ENCODE data around the gene ALLC. TPM values are rescaled to one million over a fixed set of nuclear protein-coding genes. Genes with fewer than 3 reads are reported as not detected.

The ALLC gene
- total and polyA plus RNA-seq, 2 experiments from 2014 or later = not detected

DNA sequence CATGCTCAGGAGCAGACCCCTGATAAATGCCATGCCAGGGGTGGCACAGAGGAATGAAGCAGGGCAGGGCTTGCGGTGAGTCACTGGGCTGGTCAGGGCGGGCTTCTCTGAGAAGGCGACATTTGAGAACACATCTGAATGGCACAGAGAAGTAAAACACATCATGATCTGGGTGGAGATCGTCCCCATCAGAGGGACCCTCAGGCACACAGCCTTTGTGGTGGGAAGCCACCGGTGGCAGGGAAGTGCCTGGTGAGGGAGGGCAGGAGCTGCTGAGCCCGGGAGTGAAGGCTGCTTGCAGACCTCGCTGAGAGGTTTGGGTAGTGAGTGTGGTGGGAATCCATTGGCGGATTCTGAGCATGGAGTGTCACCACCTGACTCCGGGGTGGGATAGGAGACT, 89.8 kb downstream of the ALLC start:
- H3K9me2 ChIP-seq (ENCODE audit: insufficient read depth) = no peaks in the 10 kb centered on the region
- no peak overlapping the region for H3K4me3 Mint-ChIP-seq
- H3K9me3 Mint-ChIP-seq = peaks cover 79% of the 10 kb centered on the region
- H3K27me3 Mint-ChIP-seq (ENCODE audit: insufficient read depth, low read depth, poor library complexity) = peaks cover 3% of the 10 kb centered on the region
- H3K27ac Mint-ChIP-seq = no peak overlapping the region
- H3K4me2 ChIP-seq = no peak overlapping the region
- DNase-seq (ENCODE audit: low spot score) = no peak
- no peaks in the 10 kb centered on the region for H3K4me1 ChIP-seq (ENCODE audit: insufficient read depth)
- no peaks in the 10 kb centered on the region for H3F3A ChIP-seq (replicated peaks; ENCODE audit: low read depth)
- H3K27ac ChIP-seq (ENCODE audit: low read depth) = no peak overlapping the region
- no peaks in the 10 kb centered on the region for H3K79me2 ChIP-seq (replicated peaks; ENCODE audit: insufficient read depth)
- no peaks in the 10 kb centered on the region for H3K27me3 ChIP-seq (ENCODE audit: insufficient read depth)
- H2AFZ ChIP-seq = no peak overlapping the region
- peaks cover 26% of the 10 kb centered on the region for H3K36me3 Mint-ChIP-seq (ENCODE audit: low read depth)
- ATAC-seq = no peak
- no peaks in the 10 kb centered on the region for H3K4me1 Mint-ChIP-seq
- no peak overlapping the region for H3K4me3 ChIP-seq
- H3K36me3 ChIP-seq (ENCODE audit: insufficient read depth) = no peaks in the 10 kb centered on the region; the same call in 1 of the 2 replicates
- H4K20me1 ChIP-seq (replicated peaks; ENCODE audit: insufficient read depth) = no peaks in the 10 kb centered on the region
- no peak for TF ChIP-seq REST (IDR thresholded peaks at IDR 0.05; ENCODE audit: unreplicated experiment)

- H3K4me1 Mint-ChIP-seq = peaks cover 3% of the 10 kb centered on the region; the same call in 2 of the 3 replicates
- no peaks in the 10 kb centered on the region for H3K27me3 Mint-ChIP-seq (ENCODE audit: insufficient read depth, low read depth, poor library complexity)
- Histone ChIP-seq H3K27me3 (ENCODE audit: insufficient read depth) (no peaks in the 10 kb centered on the region), H3K4me3 (no peak overlapping the region), H3K27ac (ENCODE audit: low read depth) (no peak overlapping the region), H4K20me1 (replicated peaks; ENCODE audit: insufficient read depth) (no peaks in the 10 kb centered on the region), H3K79me2 (replicated peaks; ENCODE audit: insufficient read depth) (no peaks in the 10 kb centered on the region), H3K36me3 (ENCODE audit: insufficient read depth) (no peaks in the 10 kb centered on the region), H3K4me1 (ENCODE audit: insufficient read depth) (peaks cover 3% of the 10 kb centered on the region), H3F3A (replicated peaks; ENCODE audit: low read depth) (no peaks in the 10 kb centered on the region), H3K9me2 (ENCODE audit: insufficient read depth) (no peaks in the 10 kb centered on the region), H2AFZ (no peak overlapping the region), H3K4me2 (no peak overlapping the region)
- ATAC-seq (no peak), DNase-seq (ENCODE audit: low spot score) (no peak)
- no peak overlapping the region for H3K27ac Mint-ChIP-seq
- H3K4me3 Mint-ChIP-seq = no peak overlapping the region
- TF ChIP-seq NANOG (IDR thresholded peaks at IDR 0.05; ENCODE audit: borderline replicate concordance) = no peak
- TF ChIP-seq, protein P1, sequence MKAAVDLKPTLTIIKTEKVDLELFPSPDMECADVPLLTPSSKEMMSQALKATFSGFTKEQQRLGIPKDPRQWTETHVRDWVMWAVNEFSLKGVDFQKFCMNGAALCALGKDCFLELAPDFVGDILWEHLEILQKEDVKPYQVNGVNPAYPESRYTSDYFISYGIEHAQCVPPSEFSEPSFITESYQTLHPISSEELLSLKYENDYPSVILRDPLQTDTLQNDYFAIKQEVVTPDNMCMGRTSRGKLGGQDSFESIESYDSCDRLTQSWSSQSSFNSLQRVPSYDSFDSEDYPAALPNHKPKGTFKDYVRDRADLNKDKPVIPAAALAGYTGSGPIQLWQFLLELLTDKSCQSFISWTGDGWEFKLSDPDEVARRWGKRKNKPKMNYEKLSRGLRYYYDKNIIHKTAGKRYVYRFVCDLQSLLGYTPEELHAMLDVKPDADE (IDR thresholded peaks at IDR 0.05) = no peak
- TF ChIP-seq ZNF114 (CRISPR knock-in tag; IDR thresholded peaks at IDR 0.05) = no peak
- no peak for TF ChIP-seq EZH2phosphoT487 (IDR thresholded peaks at IDR 0.05; ENCODE audit: unreplicated experiment)
- no peak for TF ChIP-seq EZH2 (IDR thresholded peaks at IDR 0.05; ENCODE audit: low read depth, unreplicated experiment)
- peaks cover 17% of the 10 kb centered on the region; the same call in 2 of the 3 replicates for H3K36me3 Mint-ChIP-seq (ENCODE audit: low read depth)
- H3K9me3 Mint-ChIP-seq = peaks cover 68% of the 10 kb centered on the region
Observed at GRCh38 chr2:3749201-3749600, 91.2 kb downstream of the ALLC start.

Data from GM23338 (cell line).